ENCODE results near the gene TRAPPC3. TPM values are rescaled to one million over a fixed set of nuclear protein-coding genes. Genes with fewer than 3 reads are reported as not detected.

The TRAPPC3 gene
- total and polyA plus RNA-seq, 2 donors (not counting 1 experiment from before 2014, with no cell fraction given) = 40.5 to 42.1 TPM

DNA sequence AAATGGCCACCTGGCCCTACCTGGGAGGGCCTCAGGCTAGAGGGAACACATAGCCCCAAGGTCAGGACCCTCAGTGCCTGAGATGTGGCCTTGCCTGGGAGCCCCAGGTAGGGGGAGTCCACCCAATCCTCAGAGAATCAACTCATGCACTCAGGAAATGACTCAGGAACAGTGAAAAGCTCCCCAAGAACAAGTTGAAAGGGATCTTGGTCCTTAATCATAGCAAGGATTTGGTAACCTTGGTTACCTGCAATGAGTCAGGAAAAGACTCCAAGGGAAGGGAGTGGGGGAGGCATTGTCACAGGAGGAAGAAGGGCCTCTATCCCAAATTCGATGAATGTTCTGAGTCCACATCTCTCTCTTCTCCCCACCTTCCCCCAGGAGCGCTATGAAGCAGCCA, 23.7 kb upstream of the TRAPPC3 start:
- Histone ChIP-seq H3K4me1 (ENCODE audit: control insufficient read depth in 2 of 2, insufficient read depth in 2 of 2, low read length in 2 of 2) (peaks cover 11 to 13% of the 10 kb centered on the region in 2 donors), H2AFZ (ENCODE audit: insufficient read depth, low read depth, low read length, poor library complexity, severe bottlenecking) (no peak overlapping the region), H3K79me2 (ENCODE audit: control insufficient read depth, insufficient read depth, low read length) (peaks cover 25% of the 10 kb centered on the region), H3K9me3 (ENCODE audit: control extremely low read depth in 1 of 3, control insufficient read depth in 2 of 3, insufficient read depth in 1 of 3, low read length in 2 of 3) (no peaks in the 10 kb centered on the region), H3K27ac (ENCODE audit: low read length in 2 of 2) (no peak overlapping the region), H4K20me1 (ENCODE audit: control insufficient read depth, insufficient read depth, low read length, poor library complexity, severe bottlenecking) (peaks cover 28% of the 10 kb centered on the region), H3K36me3 (replicated peaks in 1 of 2; ENCODE audit: control extremely low read depth in 1 of 2, control insufficient read depth in 1 of 2, extremely low read depth in 1 of 2, insufficient read depth in 2 of 2, low read length in 1 of 2) (peaks cover 5 to 63% of the 10 kb centered on the region in 2 experiments), H3K27me3 (replicated peaks in 1 of 4; ENCODE audit: control extremely low read depth in 1 of 4, control insufficient read depth in 3 of 4, insufficient read depth in 4 of 4, low read length in 3 of 4) (no peaks in the 10 kb centered on the region), H3K9ac (ENCODE audit: low read length) (no peak overlapping the region), H3K4me3 (ENCODE audit: control extremely low read depth in 1 of 5, extremely low read depth in 1 of 5, insufficient read depth in 1 of 5, low read depth in 2 of 5, low read length in 4 of 5) (no peak overlapping the region), H3K4me2 (replicated peaks; ENCODE audit: low read depth, low read length, poor library complexity, severe bottlenecking) (no peak overlapping the region)
- WGBS (ENCODE audit: insufficient coverage) = no CpG with 5 or more reads among the region's 2 CpGs
- no peak for DNase-seq
- CTCF ChIA-PET = interaction anchor here (1.0 to 2.5 kb wide), 2 partner anchors 15 to 247 kb away, joined by 3 to 10 read pairs; no protein-coding TSS in a partner anchor
- TF ChIP-seq, protein P1, sequence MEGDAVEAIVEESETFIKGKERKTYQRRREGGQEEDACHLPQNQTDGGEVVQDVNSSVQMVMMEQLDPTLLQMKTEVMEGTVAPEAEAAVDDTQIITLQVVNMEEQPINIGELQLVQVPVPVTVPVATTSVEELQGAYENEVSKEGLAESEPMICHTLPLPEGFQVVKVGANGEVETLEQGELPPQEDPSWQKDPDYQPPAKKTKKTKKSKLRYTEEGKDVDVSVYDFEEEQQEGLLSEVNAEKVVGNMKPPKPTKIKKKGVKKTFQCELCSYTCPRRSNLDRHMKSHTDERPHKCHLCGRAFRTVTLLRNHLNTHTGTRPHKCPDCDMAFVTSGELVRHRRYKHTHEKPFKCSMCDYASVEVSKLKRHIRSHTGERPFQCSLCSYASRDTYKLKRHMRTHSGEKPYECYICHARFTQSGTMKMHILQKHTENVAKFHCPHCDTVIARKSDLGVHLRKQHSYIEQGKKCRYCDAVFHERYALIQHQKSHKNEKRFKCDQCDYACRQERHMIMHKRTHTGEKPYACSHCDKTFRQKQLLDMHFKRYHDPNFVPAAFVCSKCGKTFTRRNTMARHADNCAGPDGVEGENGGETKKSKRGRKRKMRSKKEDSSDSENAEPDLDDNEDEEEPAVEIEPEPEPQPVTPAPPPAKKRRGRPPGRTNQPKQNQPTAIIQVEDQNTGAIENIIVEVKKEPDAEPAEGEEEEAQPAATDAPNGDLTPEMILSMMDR (IDR thresholded peaks at IDR 0.05) = no peak
- no peak for TF ChIP-seq EZH2 (IDR thresholded peaks at IDR 0.05; ENCODE audit: borderline replicate concordance, insufficient read depth, low read depth, low read length, poor library complexity, severe bottlenecking)
- H3K27me3 Mint-ChIP-seq = no peaks in the 10 kb centered on the region
- H3K4me3 Mint-ChIP-seq = no peak overlapping the region
- intact Hi-C loops (cut with micrococcal nuclease) = no loop called here
- no peak for ATAC-seq (ENCODE audit: low read depth)
- H3K9me3 Mint-ChIP-seq (ENCODE audit: insufficient read depth) = no peaks in the 10 kb centered on the region
- no peak overlapping the region for H3K27ac Mint-ChIP-seq
- POLR2A ChIA-PET = no interaction called here
- H3K4me1 Mint-ChIP-seq = peaks cover 19% of the 10 kb centered on the region

DNA sequence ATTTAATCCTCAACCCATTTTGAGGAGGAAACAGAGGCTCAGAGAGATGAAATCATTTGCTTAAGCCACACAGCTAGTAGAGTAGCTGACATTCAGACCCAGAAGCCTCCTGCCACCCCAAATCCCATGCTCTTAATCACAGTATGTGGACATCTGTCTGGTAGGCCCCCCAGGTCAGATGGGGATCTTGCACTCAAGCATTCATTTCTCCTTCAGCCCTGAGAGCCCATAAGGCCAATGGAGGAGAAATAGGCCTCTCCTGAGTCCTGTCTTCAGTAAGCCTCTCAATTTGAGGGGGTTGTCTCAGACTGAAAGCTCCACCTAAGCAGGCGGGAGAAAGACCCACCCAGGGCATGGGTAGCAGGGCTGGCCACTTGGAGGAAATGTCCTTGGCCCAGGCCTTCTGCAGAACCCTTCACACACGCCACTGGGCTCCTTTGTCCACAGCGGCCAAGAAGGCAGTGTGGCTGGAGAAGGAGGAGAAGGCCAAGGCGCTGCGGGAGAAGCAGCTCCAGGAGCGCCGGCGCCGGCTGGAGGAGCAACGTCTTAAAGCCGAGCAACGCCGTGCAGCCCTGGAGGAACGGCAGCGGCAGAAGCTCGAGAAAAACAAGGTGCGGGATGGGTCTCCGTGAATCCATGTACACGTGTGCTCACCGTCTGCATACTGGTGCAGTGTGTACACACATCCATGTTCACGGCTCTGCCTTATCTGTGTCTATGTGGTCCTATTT, 22.9 kb upstream of the TRAPPC3 start:
- Histone ChIP-seq H4K20me1 (ENCODE audit: control insufficient read depth, insufficient read depth, low read length, poor library complexity, severe bottlenecking) (peaks cover 36% of the 10 kb centered on the region), H3K36me3 (replicated peaks in 1 of 2; ENCODE audit: control extremely low read depth in 1 of 2, control insufficient read depth in 1 of 2, extremely low read depth in 1 of 2, insufficient read depth in 2 of 2, low read length in 1 of 2) (peaks cover 5 to 60% of the 10 kb centered on the region in 2 experiments), H3K9ac (ENCODE audit: low read length) (no peak overlapping the region), H3K27me3 (replicated peaks in 1 of 4; ENCODE audit: control extremely low read depth in 1 of 4, control insufficient read depth in 3 of 4, insufficient read depth in 4 of 4, low read length in 3 of 4) (no peaks in the 10 kb centered on the region), H3K9me3 (ENCODE audit: control extremely low read depth in 1 of 3, control insufficient read depth in 2 of 3, insufficient read depth in 1 of 3, low read length in 2 of 3) (no peaks in the 10 kb centered on the region), H2AFZ (ENCODE audit: insufficient read depth, low read depth, low read length, poor library complexity, severe bottlenecking) (no peak overlapping the region), H3K27ac (ENCODE audit: low read length in 2 of 2) (no peak overlapping the region), H3K79me2 (ENCODE audit: control insufficient read depth, insufficient read depth, low read length) (peaks cover 33% of the 10 kb centered on the region), H3K4me1 (ENCODE audit: control insufficient read depth in 2 of 2, insufficient read depth in 2 of 2, low read length in 2 of 2) (peaks cover 11 to 13% of the 10 kb centered on the region in 2 donors), H3K4me3 (ENCODE audit: control extremely low read depth in 1 of 5, extremely low read depth in 1 of 5, insufficient read depth in 1 of 5, low read depth in 2 of 5, low read length in 4 of 5) (no peak overlapping the region), H3K4me2 (replicated peaks; ENCODE audit: low read depth, low read length, poor library complexity, severe bottlenecking) (no peak overlapping the region)
- 98% methylated on average over 21 of the region's 21 CpGs for whole genome bisulfite sequencing (ENCODE audit: insufficient coverage)
- TF ChIP-seq EZH2 (IDR thresholded peaks at IDR 0.05; ENCODE audit: borderline replicate concordance, insufficient read depth, low read depth, low read length, poor library complexity, severe bottlenecking) = no peak
- TF ChIP-seq, protein P1 (IDR thresholded peaks at IDR 0.05) = no peak
- no peak for DNase-seq
- CTCF ChIA-PET = interaction anchor here (2.5 kb wide), 1 partner anchor 16 kb away, joined by 10 read pairs; no protein-coding TSS in a partner anchor
- Mint-ChIP-seq H3K4me1 (peaks cover 19% of the 10 kb centered on the region), H3K9me3 (ENCODE audit: insufficient read depth) (no peaks in the 10 kb centered on the region), H3K27ac (no peak overlapping the region), H3K27me3 (no peaks in the 10 kb centered on the region), H3K4me3 (no peak overlapping the region)
- POLR2A ChIA-PET = no interaction called here
- intact Hi-C loops (cut with micrococcal nuclease) = no loop called here
- ATAC-seq (ENCODE audit: low read depth) = no peak
